Fibroblast of lung (primary cell): ENCODE measurements around the gene TRIM60. TPM values are rescaled to one million over a fixed set of nuclear protein-coding genes. Genes with fewer than 3 reads are reported as not detected.

Experiments used
- DNase-seq, 2 donors: peaks; one replicate each; pipeline versions ENCODE4 v3.0.0 to v3.0.0-alpha.2; 2010; ENCODE audit warnings: low read depth in 2 of 2
- H2AFZ ChIP-seq: 2 replicates; pipeline ENCODE4 v1.5.1; 2012; ENCODE audit warnings: low read length, control low read depth, inconsistent platforms
- H3K27ac ChIP-seq: 2 replicates; pipeline ENCODE4 v1.5.1; 2011; ENCODE audit warnings: low read length, control low read depth; ENCODE audit not compliant: insufficient read depth
- H3K27me3 ChIP-seq: 2 replicates; pipeline ENCODE4 v1.5.1; 2011; ENCODE audit warnings: mild to moderate bottlenecking, low read length; ENCODE audit not compliant: control insufficient read depth, insufficient read depth
- H3K36me3 ChIP-seq: 2 replicates; pipeline ENCODE4 v1.5.1; 2011; ENCODE audit warnings: low read length; ENCODE audit not compliant: control insufficient read depth, insufficient read depth
- H3K4me1 ChIP-seq: 2 replicates; pipeline ENCODE4 v1.5.1; 2011; ENCODE audit warnings: low read length; ENCODE audit not compliant: control insufficient read depth, insufficient read depth; ENCODE audit errors: extremely low read depth
- H3K4me2 ChIP-seq: 2 replicates; pipeline ENCODE4 v1.5.1; 2011; ENCODE audit warnings: low read length, control low read depth; ENCODE audit not compliant: insufficient read depth; ENCODE audit errors: extremely low read depth
- H3K4me3 ChIP-seq, 4 experiments: fragments of 200-600 bp in 1 of 4; sonication (generic) in 1 of 4; replicated peaks in 1 of 4; 2 replicates each; pipeline ENCODE4 v1.5.1; 2011 to 2016; ENCODE audit warnings: low read length in 4 of 4, low read depth in 3 of 4, mild to moderate bottlenecking in 3 of 4, control low read depth in 2 of 4, inconsistent platforms in 1 of 4, mixed read lengths in 1 of 4; ENCODE audit not compliant: insufficient read depth in 1 of 4; ENCODE audit errors: control extremely low read depth in 1 of 4
- H3K79me2 ChIP-seq: 2 replicates; pipeline ENCODE4 v1.5.1; 2012; ENCODE audit warnings: mild to moderate bottlenecking, low read length, inconsistent platforms; ENCODE audit not compliant: control insufficient read depth, insufficient read depth
- H3K9ac ChIP-seq: 2 replicates; pipeline ENCODE4 v1.5.1; 2011; ENCODE audit warnings: mild to moderate bottlenecking, low read length, control low read depth; ENCODE audit not compliant: insufficient read depth
- H3K9me3 ChIP-seq: 2 replicates; pipeline ENCODE4 v1.5.1; 2012; ENCODE audit warnings: low read depth, low read length; ENCODE audit not compliant: control insufficient read depth, insufficient read depth
- H4K20me1 ChIP-seq: 2 replicates; pipeline ENCODE4 v1.5.1; 2011; ENCODE audit warnings: low read length; ENCODE audit not compliant: control insufficient read depth, insufficient read depth; ENCODE audit errors: extremely low read depth
- CTCF ChIP-seq, 2 donors: IDR thresholded peaks in 1 of 2; conservative IDR thresholded peaks in 1 of 2; 1 replicate in 1 of 2; 2 replicates in 1 of 2; pipeline ENCODE4 v1.5.1; 2011 to 2012; ENCODE audit warnings: low read length in 2 of 2, control low read depth in 1 of 2, inconsistent platforms in 1 of 2, low read depth in 1 of 2, mild to moderate bottlenecking in 1 of 2
- EZH2 ChIP-seq: IDR thresholded peaks from 2 replicates; pipeline ENCODE4 v1.5.1; 2012; ENCODE audit warnings: low read length, control low read depth, mild to moderate bottlenecking; ENCODE audit errors: missing control alignments
- polyA plus RNA-seq, 2 donors: library from polyadenylated mRNA; depleted of rRNA in 1 of 2; stranded (reverse) in 1 of 2; unstranded in 1 of 2; fragments of >200 nt; gene quantifications; 2 replicates each; pipeline ENCODE4 v1.2.1, GENCODE V29; 2011 to 2012; ENCODE audit warnings: missing spikeins in 1 of 2
- total RNA-seq: library from RNA; depleted of rRNA; stranded (reverse); fragments of >200 nt; gene quantifications from 2 replicates; pipeline ENCODE4 v1.2.1, GENCODE V29; 2014

Gene TRIM60
- total and polyA plus RNA-seq, 2 donors (not counting 1 experiment from before 2014, with no cell fraction given): not detected

GRCh38 chr4:165005352-165005925, 26.4 kb upstream of the TRIM60 start:
- Histone ChIP-seq H3K27ac (no peak overlapping the region), H2AFZ (no peak overlapping the region), H3K4me2 (no peak overlapping the region), H3K36me3 (no peaks in the 10 kb centered on the region), H3K4me1 (no peaks in the 10 kb centered on the region), H3K79me2 (no peaks in the 10 kb centered on the region), H4K20me1 (no peaks in the 10 kb centered on the region), H3K9me3 (no peaks in the 10 kb centered on the region), H3K27me3 (no peaks in the 10 kb centered on the region), H3K9ac (no peak overlapping the region), H3K4me3 (no peak overlapping the region)
- no peak for DNase-seq
- TF ChIP-seq EZH2 (no peak), CTCF (conservative IDR thresholded peaks at IDR 0.05 in 1 of 2, IDR thresholded peaks at IDR 0.05 in 1 of 2; ENCODE audit: low read depth in 1 of 2, low read length in 2 of 2) (no peak)

- H3K9me3 ChIP-seq: no peaks in the 10 kb centered on the region
- H2AFZ ChIP-seq: no peak overlapping the region
- H3K27ac ChIP-seq: no peak overlapping the region
Measured at GRCh38 chr4:165006456-165006855, 25.3 kb upstream of the TRIM60 start.

GRCh38 chr4:165006886-165007285, 24.9 kb upstream of the TRIM60 start:
- no peaks in the 10 kb centered on the region for H3K36me3 ChIP-seq
- no peak overlapping the region for H3K4me2 ChIP-seq
- H4K20me1 ChIP-seq: no peaks in the 10 kb centered on the region
- H3K4me1 ChIP-seq: no peaks in the 10 kb centered on the region
- no peak overlapping the region for H3K9ac ChIP-seq
- TF ChIP-seq CTCF (conservative IDR thresholded peaks at IDR 0.05 in 1 of 2, IDR thresholded peaks at IDR 0.05 in 1 of 2; ENCODE audit: low read depth in 1 of 2, low read length in 2 of 2) (no peak), EZH2 (no peak)
- DNase-seq: no peak
- H3K27ac ChIP-seq: no peak overlapping the region
- no peaks in the 10 kb centered on the region for H3K79me2 ChIP-seq
- H3K4me3 ChIP-seq: no peak overlapping the region
- H3K9me3 ChIP-seq: no peaks in the 10 kb centered on the region
- no peak overlapping the region for H2AFZ ChIP-seq
- H3K27me3 ChIP-seq: no peaks in the 10 kb centered on the region

More at GRCh38 chr4:165006456-165006855, 25.3 kb upstream of the TRIM60 start:
- no peak for DNase-seq
- H3K9ac ChIP-seq: no peak overlapping the region
- no peaks in the 10 kb centered on the region for H3K27me3 ChIP-seq
- H3K4me3 ChIP-seq: no peak overlapping the region
- no peaks in the 10 kb centered on the region for H3K4me1 ChIP-seq
- TF ChIP-seq CTCF (conservative IDR thresholded peaks at IDR 0.05 in 1 of 2, IDR thresholded peaks at IDR 0.05 in 1 of 2; ENCODE audit: low read depth in 1 of 2, low read length in 2 of 2): no peak
- no peak for TF ChIP-seq EZH2
- H3K4me2 ChIP-seq: no peak overlapping the region
- no peaks in the 10 kb centered on the region for H4K20me1 ChIP-seq
- H3K79me2 ChIP-seq: no peaks in the 10 kb centered on the region
- no peaks in the 10 kb centered on the region for H3K36me3 ChIP-seq
